GM13977 (cell line): ENCODE results near the gene PLEKHH1.

Experiments
- DNase-seq: peaks from one replicate; pipeline ENCODE4 v3.0.0; 2012; ENCODE audit warnings: low spot score
- in situ Hi-C: fragments of 300-500 bp; cut with MboI; formaldehyde crosslinking; loops from one replicate; pipeline ENCODE4 v1.12.0; 2022; ENCODE audit warnings: low sequenced_read_pairs, low pct_unique_long_range_greater_than_20kb, mixed read lengths, inconsistent platforms; ENCODE audit not compliant: unreplicated experiment
- TF ChIP-seq, protein P1 (sequence below): IDR thresholded peaks from 2 replicates; pipeline ENCODE4 v1.5.1; 2012; ENCODE audit warnings: mild to moderate bottlenecking, control low read depth; ENCODE audit not compliant: insufficient read depth; ENCODE audit errors: extremely low read depth, missing control alignments

Gene PLEKHH1

DNA sequence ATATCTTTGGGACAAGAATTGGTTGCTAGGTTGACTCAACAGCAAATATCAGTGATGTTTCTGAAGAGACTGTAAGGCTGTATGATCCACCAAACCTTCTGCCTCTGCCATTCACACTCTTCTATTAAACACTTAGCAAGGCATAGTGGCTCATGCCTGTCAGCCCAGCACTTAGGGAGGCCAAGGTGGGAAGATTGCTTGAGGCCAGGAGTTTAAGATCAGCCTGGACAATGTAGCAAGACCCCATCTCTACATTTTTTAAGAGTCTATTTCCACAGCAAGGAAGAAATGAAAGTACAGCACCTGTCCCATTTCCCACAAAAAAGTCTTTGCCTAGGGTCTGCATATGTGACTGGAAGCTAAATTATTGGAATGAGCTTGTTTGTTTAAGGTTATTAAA is 94.4 kb downstream of the PLEKHH1 start:
- TF ChIP-seq, protein P1, sequence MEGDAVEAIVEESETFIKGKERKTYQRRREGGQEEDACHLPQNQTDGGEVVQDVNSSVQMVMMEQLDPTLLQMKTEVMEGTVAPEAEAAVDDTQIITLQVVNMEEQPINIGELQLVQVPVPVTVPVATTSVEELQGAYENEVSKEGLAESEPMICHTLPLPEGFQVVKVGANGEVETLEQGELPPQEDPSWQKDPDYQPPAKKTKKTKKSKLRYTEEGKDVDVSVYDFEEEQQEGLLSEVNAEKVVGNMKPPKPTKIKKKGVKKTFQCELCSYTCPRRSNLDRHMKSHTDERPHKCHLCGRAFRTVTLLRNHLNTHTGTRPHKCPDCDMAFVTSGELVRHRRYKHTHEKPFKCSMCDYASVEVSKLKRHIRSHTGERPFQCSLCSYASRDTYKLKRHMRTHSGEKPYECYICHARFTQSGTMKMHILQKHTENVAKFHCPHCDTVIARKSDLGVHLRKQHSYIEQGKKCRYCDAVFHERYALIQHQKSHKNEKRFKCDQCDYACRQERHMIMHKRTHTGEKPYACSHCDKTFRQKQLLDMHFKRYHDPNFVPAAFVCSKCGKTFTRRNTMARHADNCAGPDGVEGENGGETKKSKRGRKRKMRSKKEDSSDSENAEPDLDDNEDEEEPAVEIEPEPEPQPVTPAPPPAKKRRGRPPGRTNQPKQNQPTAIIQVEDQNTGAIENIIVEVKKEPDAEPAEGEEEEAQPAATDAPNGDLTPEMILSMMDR, result no peak
- in situ Hi-C loops, result no loop called here
- DNase-seq, result no peak

DNA sequence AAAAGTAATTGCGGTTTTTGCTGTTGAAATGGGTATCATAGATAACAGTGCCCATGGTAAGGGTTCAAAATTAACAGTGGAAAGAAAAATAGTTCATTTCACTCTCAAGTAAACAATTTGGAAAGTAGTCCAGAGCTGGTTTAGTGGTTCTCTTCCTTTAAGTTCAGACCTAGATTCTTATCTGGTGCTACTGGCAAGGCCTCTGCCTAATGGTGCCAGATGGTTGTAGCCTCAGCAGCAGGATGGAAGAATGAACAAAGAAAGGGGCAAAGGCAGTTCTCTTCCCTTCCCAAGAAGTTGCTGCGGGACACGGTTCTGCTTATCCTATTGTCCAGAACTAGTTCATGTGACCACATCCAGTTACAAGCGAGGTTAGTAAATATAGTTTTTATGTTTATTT is 97.1 kb downstream of the PLEKHH1 start:
- TF ChIP-seq, protein P1, result no peak
- in situ Hi-C loops, result no loop called here
- no peak for DNase-seq

DNA sequence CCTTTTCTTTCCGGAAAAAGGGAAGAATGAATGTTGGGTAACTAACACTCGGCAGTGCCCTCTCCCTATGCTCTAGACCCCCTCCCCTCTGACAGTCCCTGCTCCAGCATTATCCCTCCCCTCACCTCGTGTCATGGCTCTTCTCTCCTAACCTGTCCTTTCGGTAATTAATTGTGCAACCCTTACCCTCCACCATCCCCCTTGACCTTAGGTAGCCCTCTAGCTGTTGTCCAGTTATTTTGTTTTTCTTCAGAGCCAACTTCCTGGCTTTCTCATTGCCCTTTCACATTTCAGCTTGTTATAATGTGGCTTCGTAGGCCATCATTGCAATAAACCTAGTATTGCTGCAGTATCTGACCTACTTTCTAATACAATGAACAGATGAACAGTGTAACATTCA is 97.8 kb downstream of the PLEKHH1 start:
- TF ChIP-seq, protein P1, result no peak
- in situ Hi-C loops, result no loop called here
- no peak for DNase-seq

DNA sequence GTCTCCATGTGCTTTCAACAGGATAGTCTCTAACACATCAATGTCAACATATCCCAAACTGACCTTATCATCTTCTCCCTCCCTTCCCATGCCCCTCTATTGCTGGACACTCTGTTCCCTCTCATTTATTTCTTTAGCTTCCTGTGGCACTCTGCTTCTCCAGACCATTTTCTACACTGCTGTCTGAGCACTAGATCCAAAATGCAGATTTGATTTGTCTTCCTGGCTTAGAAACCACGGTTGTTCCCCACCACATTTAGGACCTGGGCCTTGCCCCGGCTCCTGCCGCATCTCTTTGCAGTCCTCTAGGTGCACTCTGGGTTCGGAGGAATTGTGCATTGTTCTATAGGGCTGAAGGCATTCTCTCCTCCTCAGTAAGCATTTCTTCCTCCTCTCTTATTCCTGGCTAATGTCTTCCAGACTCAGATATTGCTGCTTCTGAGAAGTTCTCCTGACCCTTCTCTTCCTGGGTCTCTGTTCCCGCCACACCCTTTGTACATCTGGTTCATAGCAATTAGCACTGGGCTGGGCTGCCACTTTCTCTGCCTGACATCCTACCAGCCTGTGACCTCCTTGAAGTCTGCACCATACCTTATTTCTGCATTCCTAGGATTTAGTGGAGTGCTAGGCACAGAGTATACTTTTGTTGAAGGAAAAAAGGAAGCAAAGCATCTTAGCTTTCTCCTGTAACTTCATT is 100.5 kb downstream of the PLEKHH1 start:
- in situ Hi-C loops, result no loop called here
- TF ChIP-seq, protein P1, result no peak
- DNase-seq, result no peak

DNA sequence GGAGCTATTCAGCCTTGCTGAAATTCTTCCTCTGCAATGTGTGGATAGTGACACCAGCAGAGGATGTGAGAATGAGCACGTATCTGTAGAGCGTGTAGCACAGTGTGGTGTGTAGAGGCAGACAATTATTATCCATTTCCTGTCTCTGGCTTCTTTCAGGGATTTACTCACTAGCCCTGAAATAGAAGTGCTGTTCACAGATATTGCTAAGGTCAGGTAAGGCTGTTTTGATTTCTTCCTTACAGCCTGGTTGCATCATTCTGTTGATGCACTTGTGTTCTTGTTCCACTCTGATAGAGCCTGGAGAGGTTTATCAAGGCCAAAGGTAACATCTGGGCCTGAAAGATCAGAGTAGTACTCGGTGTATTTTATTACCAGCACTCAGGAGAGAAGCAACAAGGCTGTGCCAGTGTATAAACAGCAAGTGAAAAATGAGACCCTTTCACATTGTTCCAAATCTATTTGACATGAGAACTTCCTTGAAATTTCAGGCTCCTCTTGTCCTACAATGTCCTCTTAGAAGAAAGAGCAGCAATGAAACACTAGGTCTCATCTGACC is 103.3 kb downstream of the PLEKHH1 start:
- in situ Hi-C loops, result no loop called here
- TF ChIP-seq, protein P1, result no peak
- DNase-seq, result no peak

DNA sequence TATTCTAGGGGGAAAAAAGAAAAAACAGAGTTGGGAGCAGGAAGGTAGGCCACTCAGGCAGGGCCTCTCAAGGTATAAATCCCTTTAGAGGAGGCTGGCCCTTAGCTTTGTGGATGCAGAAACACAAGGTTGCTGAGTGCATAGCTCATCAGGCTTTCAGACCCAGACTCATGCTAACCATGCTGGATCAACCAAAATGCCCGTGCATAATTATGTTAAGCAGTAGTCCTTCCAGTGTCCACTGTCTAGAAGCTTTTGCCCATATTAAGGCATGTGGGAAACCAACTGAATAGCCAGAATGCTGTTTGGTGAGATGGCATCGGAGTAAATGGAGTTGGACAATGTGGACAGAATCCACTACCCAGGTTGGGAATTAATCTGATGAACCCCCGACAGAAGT is 105.6 kb downstream of the PLEKHH1 start:
- in situ Hi-C loops, result no loop called here
- no peak for DNase-seq
- TF ChIP-seq, protein P1, result no peak
